ENCODE results near the gene ITIH6. TPM values are rescaled to one million over a fixed set of nuclear protein-coding genes. Genes with fewer than 3 reads are reported as not detected.

Gene ITIH6, protein sequence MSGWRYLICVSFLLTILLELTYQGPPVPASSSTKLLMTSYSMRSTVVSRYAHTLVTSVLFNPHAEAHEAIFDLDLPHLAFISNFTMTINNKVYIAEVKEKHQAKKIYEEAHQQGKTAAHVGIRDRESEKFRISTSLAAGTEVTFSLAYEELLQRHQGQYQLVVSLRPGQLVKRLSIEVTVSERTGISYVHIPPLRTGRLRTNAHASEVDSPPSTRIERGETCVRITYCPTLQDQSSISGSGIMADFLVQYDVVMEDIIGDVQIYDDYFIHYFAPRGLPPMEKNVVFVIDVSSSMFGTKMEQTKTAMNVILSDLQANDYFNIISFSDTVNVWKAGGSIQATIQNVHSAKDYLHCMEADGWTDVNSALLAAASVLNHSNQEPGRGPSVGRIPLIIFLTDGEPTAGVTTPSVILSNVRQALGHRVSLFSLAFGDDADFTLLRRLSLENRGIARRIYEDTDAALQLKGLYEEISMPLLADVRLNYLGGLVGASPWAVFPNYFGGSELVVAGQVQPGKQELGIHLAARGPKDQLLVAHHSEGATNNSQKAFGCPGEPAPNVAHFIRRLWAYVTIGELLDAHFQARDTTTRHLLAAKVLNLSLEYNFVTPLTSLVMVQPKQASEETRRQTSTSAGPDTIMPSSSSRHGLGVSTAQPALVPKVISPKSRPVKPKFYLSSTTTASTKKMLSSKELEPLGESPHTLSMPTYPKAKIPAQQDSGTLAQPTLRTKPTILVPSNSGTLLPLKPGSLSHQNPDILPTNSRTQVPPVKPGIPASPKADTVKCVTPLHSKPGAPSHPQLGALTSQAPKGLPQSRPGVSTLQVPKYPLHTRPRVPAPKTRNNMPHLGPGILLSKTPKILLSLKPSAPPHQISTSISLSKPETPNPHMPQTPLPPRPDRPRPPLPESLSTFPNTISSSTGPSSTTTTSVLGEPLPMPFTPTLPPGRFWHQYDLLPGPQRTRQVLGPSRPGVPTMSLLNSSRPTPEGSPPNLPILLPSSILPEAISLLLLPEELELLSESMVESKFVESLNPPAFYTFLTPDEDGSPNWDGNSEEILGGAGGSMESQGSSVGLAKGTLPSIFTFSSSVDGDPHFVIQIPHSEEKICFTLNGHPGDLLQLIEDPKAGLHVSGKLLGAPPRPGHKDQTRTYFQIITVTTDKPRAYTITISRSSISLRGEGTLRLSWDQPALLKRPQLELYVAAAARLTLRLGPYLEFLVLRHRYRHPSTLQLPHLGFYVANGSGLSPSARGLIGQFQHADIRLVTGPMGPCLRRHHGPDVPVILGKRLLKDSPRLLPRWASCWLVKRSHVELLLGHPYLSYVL
- not detected for polyA plus RNA-seq (2012; ENCODE audit: insufficient read length, low read depth)

DNA sequence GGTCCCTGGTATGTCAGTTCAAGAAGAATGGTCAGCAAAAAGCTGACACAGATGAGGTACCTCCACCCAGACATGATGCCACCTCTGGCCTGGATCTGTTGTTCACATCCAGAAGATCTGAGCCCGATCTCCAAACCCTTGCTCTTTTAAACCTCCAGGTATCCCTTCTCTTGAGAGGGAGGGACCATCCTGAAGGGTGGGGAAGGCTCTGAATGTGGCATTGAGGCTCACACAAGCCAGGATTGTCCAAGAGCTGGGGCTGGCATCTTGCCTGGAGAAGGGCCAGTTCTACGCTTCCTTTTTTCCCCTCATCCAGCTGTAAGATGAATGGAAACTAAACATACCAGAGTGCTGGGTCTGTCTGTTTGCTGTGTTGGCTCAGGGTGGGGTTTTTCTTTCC lies at the start of gene ITIH6:
TSS of gene ITIH6 (minus strand) at position 119 of the 400 bp plus-strand sequence. CDS start at position 74, 45 bp downstream.
- TF ChIP-seq POLR2AphosphoS5 (IDR thresholded peaks at IDR 0.05; ENCODE audit: low read depth, low read length) (no peak), SIN3A (IDR thresholded peaks at IDR 0.05; ENCODE audit: borderline replicate concordance, insufficient read depth, low read length) (no peak), TAF1 (IDR thresholded peaks at IDR 0.05; ENCODE audit: borderline replicate concordance, insufficient read depth, low read length) (no peak), FOXP2 (optimal IDR thresholded peaks at IDR 0.05; ENCODE audit: borderline replicate concordance, extremely low read depth, extremely low read length, insufficient read depth) (no peak)
- TF ChIP-seq, protein P1, sequence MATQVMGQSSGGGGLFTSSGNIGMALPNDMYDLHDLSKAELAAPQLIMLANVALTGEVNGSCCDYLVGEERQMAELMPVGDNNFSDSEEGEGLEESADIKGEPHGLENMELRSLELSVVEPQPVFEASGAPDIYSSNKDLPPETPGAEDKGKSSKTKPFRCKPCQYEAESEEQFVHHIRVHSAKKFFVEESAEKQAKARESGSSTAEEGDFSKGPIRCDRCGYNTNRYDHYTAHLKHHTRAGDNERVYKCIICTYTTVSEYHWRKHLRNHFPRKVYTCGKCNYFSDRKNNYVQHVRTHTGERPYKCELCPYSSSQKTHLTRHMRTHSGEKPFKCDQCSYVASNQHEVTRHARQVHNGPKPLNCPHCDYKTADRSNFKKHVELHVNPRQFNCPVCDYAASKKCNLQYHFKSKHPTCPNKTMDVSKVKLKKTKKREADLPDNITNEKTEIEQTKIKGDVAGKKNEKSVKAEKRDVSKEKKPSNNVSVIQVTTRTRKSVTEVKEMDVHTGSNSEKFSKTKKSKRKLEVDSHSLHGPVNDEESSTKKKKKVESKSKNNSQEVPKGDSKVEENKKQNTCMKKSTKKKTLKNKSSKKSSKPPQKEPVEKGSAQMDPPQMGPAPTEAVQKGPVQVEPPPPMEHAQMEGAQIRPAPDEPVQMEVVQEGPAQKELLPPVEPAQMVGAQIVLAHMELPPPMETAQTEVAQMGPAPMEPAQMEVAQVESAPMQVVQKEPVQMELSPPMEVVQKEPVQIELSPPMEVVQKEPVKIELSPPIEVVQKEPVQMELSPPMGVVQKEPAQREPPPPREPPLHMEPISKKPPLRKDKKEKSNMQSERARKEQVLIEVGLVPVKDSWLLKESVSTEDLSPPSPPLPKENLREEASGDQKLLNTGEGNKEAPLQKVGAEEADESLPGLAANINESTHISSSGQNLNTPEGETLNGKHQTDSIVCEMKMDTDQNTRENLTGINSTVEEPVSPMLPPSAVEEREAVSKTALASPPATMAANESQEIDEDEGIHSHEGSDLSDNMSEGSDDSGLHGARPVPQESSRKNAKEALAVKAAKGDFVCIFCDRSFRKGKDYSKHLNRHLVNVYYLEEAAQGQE (IDR thresholded peaks at IDR 0.05; ENCODE audit: insufficient read depth in 1 of 2, low read depth in 2 of 2, low read length in 2 of 2): no peak

DNA sequence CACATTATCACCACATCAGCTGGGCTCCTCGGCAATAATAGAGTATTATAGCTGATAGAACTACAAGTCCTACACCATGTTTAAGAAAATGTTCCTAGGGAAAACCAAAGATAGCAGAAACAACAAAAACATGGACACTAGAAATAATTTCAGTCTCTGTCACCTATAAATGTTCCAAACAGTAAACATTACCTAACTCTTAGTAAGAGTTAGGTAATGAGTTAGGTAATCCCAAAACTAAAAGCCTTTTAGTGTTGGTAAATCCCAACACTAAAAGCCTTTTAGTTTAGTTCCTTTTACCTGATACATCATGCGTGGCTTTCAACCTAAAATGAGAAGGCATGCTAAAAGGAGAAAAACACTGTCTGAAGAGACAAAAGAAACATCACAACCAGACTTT lies 45.0 kb upstream of the ITIH6 start:
- TF ChIP-seq FOXP2 (optimal IDR thresholded peaks at IDR 0.05; ENCODE audit: borderline replicate concordance, extremely low read depth, extremely low read length, insufficient read depth) (no peak), TAF1 (IDR thresholded peaks at IDR 0.05; ENCODE audit: borderline replicate concordance, insufficient read depth, low read length) (no peak), POLR2AphosphoS5 (IDR thresholded peaks at IDR 0.05; ENCODE audit: low read depth, low read length) (no peak), SIN3A (IDR thresholded peaks at IDR 0.05; ENCODE audit: borderline replicate concordance, insufficient read depth, low read length) (no peak)
- TF ChIP-seq, protein P1 (IDR thresholded peaks at IDR 0.05; ENCODE audit: insufficient read depth in 1 of 2, low read depth in 2 of 2, low read length in 2 of 2): no peak

DNA sequence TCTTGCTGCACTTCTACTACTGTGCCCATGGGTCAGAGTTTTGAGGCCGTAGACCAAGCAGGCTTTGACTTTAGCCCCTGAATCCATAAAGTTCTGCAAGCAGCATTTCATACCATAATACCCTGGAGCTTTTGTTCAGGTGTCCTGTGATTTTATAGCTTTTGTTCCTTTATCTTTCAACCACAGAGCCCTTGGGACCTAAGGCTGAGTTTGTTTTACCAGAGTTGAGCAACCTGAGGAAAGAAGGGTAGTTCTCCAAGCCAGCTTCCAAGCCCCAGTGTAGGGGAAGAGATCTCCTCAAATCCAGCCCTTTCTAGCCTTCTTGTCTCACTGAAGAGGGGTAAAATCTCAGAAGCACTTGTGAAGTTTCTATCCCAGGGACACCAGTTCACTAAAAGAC lies 44.6 kb upstream of the ITIH6 start:
- no peak for TF ChIP-seq SIN3A (IDR thresholded peaks at IDR 0.05; ENCODE audit: borderline replicate concordance, insufficient read depth, low read length)
- no peak for TF ChIP-seq POLR2AphosphoS5 (IDR thresholded peaks at IDR 0.05; ENCODE audit: low read depth, low read length)
- no peak for TF ChIP-seq TAF1 (IDR thresholded peaks at IDR 0.05; ENCODE audit: borderline replicate concordance, insufficient read depth, low read length)
- TF ChIP-seq FOXP2 (optimal IDR thresholded peaks at IDR 0.05; ENCODE audit: borderline replicate concordance, extremely low read depth, extremely low read length, insufficient read depth): no peak
- TF ChIP-seq, protein P1 (IDR thresholded peaks at IDR 0.05; ENCODE audit: insufficient read depth in 1 of 2, low read depth in 2 of 2, low read length in 2 of 2): no peak

DNA sequence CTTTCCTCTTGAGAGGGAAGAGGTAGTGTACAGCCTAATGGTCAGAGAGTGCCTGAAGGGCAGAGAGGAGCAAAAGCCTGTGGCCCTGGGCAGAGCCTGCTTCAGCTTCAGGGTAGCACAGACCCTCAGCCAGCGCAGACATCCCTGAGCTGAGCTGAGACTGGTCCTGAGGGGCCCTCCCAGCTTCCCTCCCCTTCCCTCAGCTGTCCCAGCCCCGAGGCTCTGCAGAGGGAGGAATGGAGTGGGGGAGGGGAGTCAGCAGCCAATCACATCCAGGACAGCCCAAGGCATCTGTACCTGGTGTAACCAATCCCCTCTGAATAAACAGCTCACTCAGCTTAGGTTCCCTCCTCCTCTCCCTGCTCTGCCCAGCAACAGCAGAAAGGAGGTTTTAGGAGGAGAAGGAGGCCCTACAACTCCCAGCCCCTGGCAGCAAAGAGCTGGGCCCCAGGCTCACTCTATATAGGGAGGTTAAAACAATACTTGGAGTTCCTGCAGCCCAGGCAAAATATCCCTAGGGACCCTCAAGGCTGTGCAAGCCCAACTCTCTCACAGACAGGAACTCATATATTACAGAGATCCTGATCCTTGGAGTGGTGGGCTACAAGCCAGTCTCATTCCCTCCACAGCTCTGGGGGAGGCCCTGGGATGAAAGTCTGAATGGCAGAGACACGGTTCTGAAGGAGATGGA lies 43.3 kb upstream of the ITIH6 start:
- 0 out of 2 replicates have a peak, but pooled peaks have one; percentile 22 for TF ChIP-seq POLR2AphosphoS5 (IDR thresholded peaks at IDR 0.05; ENCODE audit: low read depth, low read length)
